GM18951 (cell line): ENCODE data around the gene RNF5.
"Not testable (repeated sequence)": the region's sequence is repeated elsewhere in the genome, so short reads cannot be mapped to it uniquely, and the experiment has no call there.

Experiments
- POLR2A ChIP-seq: IDR thresholded peaks from 4 replicates; pipeline ENCODE4 v1.6.1; 2011; ENCODE audit warnings: mild to moderate bottlenecking; ENCODE audit not compliant: insufficient read length, insufficient read depth; ENCODE audit errors: extremely low read depth
- in situ Hi-C: fragments of 300-500 bp; cut with MboI; formaldehyde crosslinking; loops from one replicate; pipeline ENCODE4 v1.12.0; 2022; ENCODE audit warnings: low sequenced_read_pairs, mixed read lengths, inconsistent platforms; ENCODE audit not compliant: unreplicated experiment

Gene RNF5

GRCh38 chr6:32177788-32178546, at the start of gene RNF5:
Gene RNF5, plus strand, starts transcription at chr6:32178405. Its CDS starts 107 bp downstream, at chr6:32178512.
- peak; percentile 40 for TF ChIP-seq POLR2A
- in situ Hi-C loops: no loop called here

- no peak for TF ChIP-seq POLR2A
- in situ Hi-C loops: no loop called here
These were observed 49.4 kb upstream of the RNF5 start for GRCh38 chr6:32128751-32129296.

- in situ Hi-C loops: no loop called here
- no peak for TF ChIP-seq POLR2A
These were observed 48.7 kb upstream of the RNF5 start for GRCh38 chr6:32129297-32130088.

DNA sequence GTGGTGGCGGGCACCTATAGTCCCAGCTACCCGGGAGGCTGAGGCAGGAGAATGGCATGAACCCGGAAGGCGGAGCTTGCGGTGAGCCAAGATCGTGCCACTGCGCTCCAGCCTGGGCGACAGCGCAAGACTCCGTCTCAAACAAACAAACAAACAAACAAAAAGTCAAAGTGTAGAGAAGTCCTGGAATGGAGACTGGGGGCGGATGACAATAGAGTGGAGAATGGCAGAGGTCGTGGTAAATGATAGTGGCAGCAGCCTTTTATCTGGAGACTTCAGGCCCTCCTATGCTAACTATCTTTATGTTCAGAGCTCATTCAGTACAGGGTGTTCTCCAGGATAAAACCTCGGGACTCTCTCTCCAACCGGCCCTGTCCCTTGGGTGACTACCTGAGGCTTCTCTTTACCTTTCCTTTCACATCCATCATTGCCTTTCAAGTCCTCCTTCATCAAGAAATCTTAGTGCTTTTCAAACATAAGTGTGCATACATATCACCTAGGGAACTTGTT, 46.7 kb upstream of the RNF5 start:
- TF ChIP-seq POLR2A: no peak
- in situ Hi-C loops: no loop called here

DNA sequence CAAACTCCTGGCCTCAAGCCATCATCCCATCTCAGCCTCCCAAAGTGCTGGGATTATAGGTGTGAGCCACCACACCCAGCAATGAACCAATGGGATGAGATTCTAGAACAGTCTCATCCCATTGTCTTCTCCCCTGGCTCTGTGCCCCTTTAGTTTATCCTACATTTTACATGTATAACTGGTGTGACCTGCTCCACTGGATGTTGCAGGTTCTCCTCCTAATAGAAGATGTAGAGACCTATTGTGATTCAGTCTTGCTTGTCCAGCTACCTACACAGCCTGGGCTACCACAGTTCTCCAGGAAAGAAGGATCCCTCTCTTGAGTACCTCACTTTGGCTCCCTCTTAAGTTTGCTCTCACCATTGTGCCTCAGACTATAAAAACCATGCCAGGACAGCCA, 46.1 kb upstream of the RNF5 start:
- no peak for TF ChIP-seq POLR2A
- in situ Hi-C loops: no loop called here

GRCh38 chr6:32133786-32134185, 44.4 kb upstream of the RNF5 start:
- TF ChIP-seq POLR2A: no peak
- in situ Hi-C loops: no loop called here

- in situ Hi-C loops: no loop called here
- TF ChIP-seq POLR2A: no peak
These were observed 40.8 kb upstream of the RNF5 start for GRCh38 chr6:32137454-32137853.

DNA sequence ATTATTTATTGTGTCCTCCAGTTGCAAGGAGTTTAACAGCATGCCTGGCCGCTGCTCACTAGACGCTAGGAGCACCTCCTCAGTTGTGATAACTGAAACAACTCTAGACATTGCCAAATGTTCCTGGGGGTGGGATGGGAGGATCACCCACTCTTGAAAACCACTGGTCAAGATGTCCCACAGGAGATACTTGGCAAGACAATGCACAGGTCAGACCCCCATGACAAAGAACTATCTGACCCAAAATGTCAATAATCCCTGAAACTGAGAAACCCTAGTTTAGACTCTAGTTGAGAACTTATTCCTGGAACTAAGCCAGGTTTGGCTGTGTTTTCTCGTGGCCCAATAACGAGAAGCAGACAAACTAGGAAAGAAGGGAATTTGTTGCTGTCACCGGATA, 38.6 kb upstream of the RNF5 start:
- in situ Hi-C loops: no loop called here

GRCh38 chr6:32140420-32141046, 37.7 kb upstream of the RNF5 start:
- no peak for TF ChIP-seq POLR2A
- in situ Hi-C loops: no loop called here

More for the DNA sequence above, 38.6 kb upstream of the RNF5 start:
- no peak for TF ChIP-seq POLR2A

DNA sequence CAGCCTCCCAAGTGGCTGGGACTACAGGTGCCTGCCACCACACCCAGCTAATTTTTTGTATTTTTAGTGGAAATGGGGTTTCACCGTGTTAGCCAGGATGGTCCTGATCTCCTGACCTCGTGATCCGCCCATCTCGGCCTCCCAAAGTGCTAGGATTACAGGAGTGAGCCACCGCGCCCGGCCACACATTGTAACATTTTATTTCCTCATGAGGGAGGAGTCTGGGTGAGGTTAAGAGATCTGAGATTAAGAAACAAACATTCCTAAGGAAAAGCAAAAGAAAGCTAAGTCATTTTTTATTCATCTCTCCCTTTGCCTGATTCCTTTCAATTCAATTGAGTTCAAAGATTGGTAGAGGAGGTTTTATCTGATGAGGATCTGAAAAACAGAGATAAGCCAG, 34.0 kb upstream of the RNF5 start:
- in situ Hi-C loops: not testable (repeated sequence)

- no peak for TF ChIP-seq POLR2A
- in situ Hi-C loops: no loop called here
These were observed 31.9 kb upstream of the RNF5 start for GRCh38 chr6:32146287-32146686.

- TF ChIP-seq POLR2A: no peak
- in situ Hi-C loops: no loop called here
These were observed 31.5 kb upstream of the RNF5 start for GRCh38 chr6:32146687-32147086.

GRCh38 chr6:32147401-32148132, 30.6 kb upstream of the RNF5 start:
- no peak for TF ChIP-seq POLR2A
- in situ Hi-C loops: no loop called here
